GM19395 (cell line): Measurements from ENCODE around the gene BTN1A1.

Source experiments
- ATAC-seq: cut with Tn5 transposase; IDR thresholded peaks from one replicate; pipeline ENCODE4 v1.9.1; 2021; ENCODE audit warnings: mild to moderate bottlenecking, moderate library complexity; ENCODE audit not compliant: unreplicated experiment

Gene BTN1A1

DNA sequence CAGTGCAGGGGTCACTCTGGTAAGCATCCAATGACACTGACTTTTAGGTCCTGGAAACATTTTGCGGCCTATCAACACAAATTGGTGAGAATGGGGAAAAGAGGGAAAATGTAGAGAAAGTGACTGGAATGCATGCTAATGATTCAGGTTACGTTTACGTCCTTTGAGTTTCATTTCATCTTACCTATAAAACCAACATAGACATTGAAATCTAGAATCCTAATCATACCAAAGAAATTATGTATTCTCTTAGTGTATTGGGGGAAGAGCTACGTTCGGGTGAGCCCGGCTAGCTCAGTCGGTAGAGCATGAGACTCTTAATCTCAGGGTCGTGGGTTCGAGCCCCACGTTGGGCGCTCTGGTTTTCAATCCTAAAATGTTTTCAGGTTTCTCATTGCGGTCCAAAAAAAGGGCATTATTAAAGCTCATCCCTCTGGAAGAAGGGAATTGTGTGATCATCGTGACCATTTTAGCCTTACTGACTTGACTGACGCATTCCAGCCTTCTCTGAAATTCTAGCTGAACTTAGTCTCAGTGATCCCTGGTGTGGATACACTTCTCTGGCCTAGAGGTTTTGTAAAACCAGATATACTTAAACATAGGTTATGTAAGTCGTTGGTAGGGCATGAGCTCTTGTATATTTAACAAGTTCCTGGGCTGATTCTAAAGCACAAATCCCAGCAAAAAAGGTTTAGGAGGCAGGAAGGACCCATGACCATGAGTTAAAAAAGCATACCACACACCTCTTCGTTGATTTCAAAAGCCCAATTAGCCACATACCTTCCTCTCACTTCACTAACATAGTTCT lies 56.4 kb downstream of the BTN1A1 start:
- ATAC-seq: no peak
